ENCODE measurements around the gene KLHL6.
"Not testable (repeated sequence)": the region's sequence is repeated elsewhere in the genome, so short reads cannot be mapped to it uniquely, and the experiment has no call there.

The KLHL6 gene

DNA sequence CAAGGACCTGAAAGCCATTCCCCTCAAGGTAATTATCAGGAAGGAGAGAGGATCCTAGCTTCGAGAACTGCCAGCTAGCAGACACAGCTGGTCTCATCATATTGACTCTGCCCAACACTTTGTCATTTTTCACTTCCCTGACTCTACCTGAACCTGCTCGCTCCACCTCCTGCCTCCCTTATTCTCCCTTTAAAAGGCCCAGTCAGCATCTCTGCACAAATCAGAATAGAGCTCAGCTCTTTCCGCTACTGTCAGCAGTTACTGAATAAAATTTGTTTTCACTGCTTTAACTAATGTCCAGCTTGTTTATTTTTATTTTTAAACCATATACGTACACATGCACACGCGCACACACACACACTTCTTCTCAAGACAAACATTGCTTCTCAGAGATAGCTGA is 69.9 kb downstream of the KLHL6 start:
- no peaks in the 10 kb centered on the region for H3K27me3 ChIP-seq

DNA sequence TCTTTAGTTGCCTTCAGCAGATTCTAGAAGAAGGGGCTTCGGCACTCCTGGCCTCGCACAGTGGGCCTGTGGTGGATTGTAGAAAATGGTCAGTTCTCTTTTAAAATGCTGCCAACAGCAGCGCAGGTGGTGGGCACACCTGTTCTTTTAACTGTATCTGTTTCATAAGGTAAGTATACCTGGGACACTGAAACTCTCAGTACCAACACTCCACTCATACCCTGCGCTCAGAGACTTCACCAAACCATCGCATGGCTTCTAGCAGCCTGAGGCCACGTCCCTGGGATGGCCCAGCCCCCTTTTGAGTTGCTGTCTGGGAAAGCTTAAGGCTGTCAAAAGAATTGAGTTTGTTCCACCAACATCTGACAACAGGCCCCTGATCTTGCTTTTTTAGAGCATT is 70.4 kb downstream of the KLHL6 start:
- Histone ChIP-seq H3K4me3 (ENCODE audit: low read depth, low read length) (no peak overlapping the region), H3K27me3 (no peaks in the 10 kb centered on the region), H3K9me3 (no peaks in the 10 kb centered on the region), H3K4me1 (no peaks in the 10 kb centered on the region), H3K36me3 (no peaks in the 10 kb centered on the region)
- TF ChIP-seq, protein P1, sequence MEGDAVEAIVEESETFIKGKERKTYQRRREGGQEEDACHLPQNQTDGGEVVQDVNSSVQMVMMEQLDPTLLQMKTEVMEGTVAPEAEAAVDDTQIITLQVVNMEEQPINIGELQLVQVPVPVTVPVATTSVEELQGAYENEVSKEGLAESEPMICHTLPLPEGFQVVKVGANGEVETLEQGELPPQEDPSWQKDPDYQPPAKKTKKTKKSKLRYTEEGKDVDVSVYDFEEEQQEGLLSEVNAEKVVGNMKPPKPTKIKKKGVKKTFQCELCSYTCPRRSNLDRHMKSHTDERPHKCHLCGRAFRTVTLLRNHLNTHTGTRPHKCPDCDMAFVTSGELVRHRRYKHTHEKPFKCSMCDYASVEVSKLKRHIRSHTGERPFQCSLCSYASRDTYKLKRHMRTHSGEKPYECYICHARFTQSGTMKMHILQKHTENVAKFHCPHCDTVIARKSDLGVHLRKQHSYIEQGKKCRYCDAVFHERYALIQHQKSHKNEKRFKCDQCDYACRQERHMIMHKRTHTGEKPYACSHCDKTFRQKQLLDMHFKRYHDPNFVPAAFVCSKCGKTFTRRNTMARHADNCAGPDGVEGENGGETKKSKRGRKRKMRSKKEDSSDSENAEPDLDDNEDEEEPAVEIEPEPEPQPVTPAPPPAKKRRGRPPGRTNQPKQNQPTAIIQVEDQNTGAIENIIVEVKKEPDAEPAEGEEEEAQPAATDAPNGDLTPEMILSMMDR (IDR thresholded peaks at IDR 0.05; ENCODE audit: low read depth, low read length) = no peak
- no peak for DNase-seq

More for the DNA sequence above, 69.9 kb downstream of the KLHL6 start:
- Histone ChIP-seq H3K9me3 (no peaks in the 10 kb centered on the region), H3K4me1 (no peaks in the 10 kb centered on the region), H3K36me3 (no peaks in the 10 kb centered on the region), H3K4me3 (ENCODE audit: low read depth, low read length) (no peak overlapping the region)
- no peak for DNase-seq
- TF ChIP-seq, protein P1 (IDR thresholded peaks at IDR 0.05; ENCODE audit: low read depth, low read length) = no peak

DNA sequence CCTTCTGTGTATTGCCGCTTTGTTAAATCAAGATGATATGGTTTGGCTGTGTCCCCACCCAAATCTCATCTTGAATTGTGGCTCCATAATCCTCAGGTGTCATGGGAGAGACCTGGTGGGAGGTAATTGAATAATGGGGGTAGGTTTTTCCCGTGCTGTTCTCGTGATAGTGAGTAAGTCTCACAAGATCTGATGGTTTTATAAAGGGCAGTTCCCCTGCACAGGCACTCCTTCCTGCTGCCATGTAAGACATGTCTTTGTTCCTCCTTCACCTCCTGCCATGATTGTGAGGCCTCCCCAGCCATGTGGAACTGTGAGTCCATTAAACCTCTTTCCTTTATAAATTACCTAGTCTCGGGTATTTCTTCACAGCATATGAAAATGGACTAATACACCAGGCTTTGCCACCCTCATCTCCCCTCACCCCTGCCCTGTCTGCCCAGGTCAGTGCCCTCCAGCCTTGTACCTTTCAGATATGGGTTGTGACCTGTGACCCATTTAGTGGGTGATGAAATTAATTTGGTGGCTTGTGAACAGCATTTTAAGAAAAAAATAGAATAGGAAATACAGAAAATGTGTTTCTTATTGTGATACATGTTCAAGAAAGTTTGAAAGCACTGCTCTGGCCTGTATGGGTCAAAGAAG is 71.0 kb downstream of the KLHL6 start:
- DNase-seq = no peak
- no peak overlapping the region for H3K4me3 ChIP-seq (ENCODE audit: low read depth, low read length)
- TF ChIP-seq, protein P1 (IDR thresholded peaks at IDR 0.05; ENCODE audit: low read depth, low read length) = no peak
- no peaks in the 10 kb centered on the region for H3K36me3 ChIP-seq
- H3K9me3 ChIP-seq = no peaks in the 10 kb centered on the region
- no peaks in the 10 kb centered on the region for H3K27me3 ChIP-seq
- H3K4me1 ChIP-seq = no peaks in the 10 kb centered on the region; the same call in 1 of the 2 replicates

DNA sequence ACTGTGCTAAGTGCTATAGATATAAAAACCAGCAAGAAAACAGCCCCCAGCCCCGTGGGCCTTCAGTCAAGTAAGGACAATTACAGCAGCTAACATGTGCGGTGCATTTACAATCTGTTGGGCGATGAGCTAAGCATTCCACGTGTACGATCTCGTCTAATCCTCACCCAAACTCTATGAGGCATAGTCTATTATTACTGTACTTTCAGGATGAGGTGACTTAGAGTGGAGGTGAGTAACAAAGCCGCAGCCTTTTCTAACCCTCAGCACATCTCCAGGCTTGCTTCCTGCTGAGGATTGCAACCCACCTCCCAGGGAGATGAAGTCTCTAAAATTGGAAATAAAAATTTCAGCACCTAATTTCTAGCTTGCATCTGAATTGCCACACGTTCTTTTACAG is 73.9 kb downstream of the KLHL6 start:
- H3K36me3 ChIP-seq = no peaks in the 10 kb centered on the region
- no peak overlapping the region for H3K4me3 ChIP-seq (ENCODE audit: low read depth, low read length)
- TF ChIP-seq, protein P1 (IDR thresholded peaks at IDR 0.05; ENCODE audit: low read depth, low read length) = no peak
- H3K9me3 ChIP-seq = no peaks in the 10 kb centered on the region
- H3K27me3 ChIP-seq = no peaks in the 10 kb centered on the region
- DNase-seq = no peak
- H3K4me1 ChIP-seq = peaks cover 7% of the 10 kb centered on the region

DNA sequence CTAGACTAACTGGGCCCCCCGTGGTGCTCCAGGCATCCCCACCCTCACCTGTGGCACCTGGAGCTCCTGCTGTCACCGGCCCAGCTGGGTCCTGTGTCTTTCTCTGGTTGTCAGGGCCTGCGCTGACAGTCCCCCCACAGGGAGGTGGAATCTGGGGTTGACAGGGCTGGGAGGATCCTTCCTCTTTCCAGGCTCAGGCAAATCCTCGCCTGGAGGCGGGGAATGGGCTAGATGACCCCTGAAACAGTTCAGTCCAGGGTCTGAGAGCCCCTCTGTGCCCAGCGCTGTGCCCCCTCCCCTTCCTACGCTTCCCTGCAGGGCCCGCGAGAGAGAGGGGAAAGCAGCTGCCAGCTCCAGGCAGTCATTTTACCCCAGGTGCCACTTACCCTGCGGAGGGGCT is 77.0 kb downstream of the KLHL6 start:
- H3K9me3 ChIP-seq = no peaks in the 10 kb centered on the region
- no peaks in the 10 kb centered on the region for H3K36me3 ChIP-seq
- TF ChIP-seq, protein P1 (IDR thresholded peaks at IDR 0.05; ENCODE audit: low read depth, low read length) = no peak
- no peak for DNase-seq
- H3K27me3 ChIP-seq = no peaks in the 10 kb centered on the region
- no peak overlapping the region for H3K4me3 ChIP-seq (ENCODE audit: low read depth, low read length)
- H3K4me1 ChIP-seq = peaks cover 7% of the 10 kb centered on the region

DNA sequence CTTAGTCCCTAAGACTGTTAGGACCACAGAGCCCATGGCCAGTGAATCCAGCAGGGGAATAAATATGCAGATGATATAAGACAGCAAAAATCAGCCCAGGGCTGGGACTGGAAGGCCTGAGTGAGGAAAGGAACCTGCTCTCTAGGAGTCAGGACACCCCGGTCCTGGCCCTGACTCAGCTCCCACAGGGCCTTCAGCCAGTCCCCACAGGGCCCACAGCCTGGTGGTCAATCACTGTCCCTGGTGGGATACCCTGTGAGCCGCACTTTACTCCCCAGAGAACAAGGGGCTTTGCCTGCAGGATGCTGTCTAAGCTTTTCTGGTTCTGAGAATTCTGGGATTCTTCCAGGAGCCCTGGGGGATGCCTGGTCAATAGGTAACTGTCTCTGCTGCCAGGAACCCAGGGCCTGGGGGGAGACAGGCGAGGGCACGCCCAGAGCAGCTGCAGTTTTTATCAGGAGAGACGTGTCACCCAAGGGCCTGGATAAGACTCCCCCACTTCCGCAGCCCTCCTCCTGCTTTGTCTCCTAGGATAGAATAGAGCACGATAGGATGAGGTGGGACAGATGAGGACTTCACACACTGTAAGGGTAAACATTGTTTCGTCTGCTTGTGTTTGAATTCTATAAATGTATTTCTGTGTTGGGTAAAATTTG is 77.6 kb downstream of the KLHL6 start:
- peaks cover 7% of the 10 kb centered on the region for H3K4me1 ChIP-seq
- no peaks in the 10 kb centered on the region for H3K36me3 ChIP-seq
- no peak overlapping the region for H3K4me3 ChIP-seq (ENCODE audit: low read depth, low read length)
- H3K27me3 ChIP-seq = no peaks in the 10 kb centered on the region
- no peaks in the 10 kb centered on the region for H3K9me3 ChIP-seq
- peak; percentile 72 for DNase-seq
- TF ChIP-seq, protein P1 (IDR thresholded peaks at IDR 0.05; ENCODE audit: low read depth, low read length) = no peak

DNA sequence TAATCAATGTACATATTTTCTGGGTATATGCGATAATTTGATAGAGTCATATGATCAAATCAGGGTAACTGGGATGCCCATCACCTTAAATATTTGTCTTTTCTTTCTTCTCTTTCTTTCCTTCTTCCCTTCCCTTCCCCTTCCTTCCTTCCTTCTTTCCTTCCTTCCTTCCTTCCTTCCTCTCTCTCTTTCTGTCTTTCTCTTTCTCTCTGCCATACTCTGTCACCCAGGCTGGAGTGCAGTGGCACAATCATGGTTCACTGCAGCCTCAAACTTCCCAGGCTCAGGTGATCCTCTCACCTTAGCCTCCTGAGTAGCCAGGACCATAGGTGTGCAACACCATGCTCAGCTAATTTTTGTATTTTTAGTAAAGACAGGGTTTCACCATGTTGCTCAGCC is 79.7 kb downstream of the KLHL6 start:
- DNase-seq; H3K27me3 ChIP-seq; H3K4me3 ChIP-seq (ENCODE audit: low read depth, low read length); H3K9me3 ChIP-seq; H3K36me3 ChIP-seq; H3K4me1 ChIP-seq: not testable (repeated sequence)
